Activated B cell treated with CpG ODN at 0.5 μM for 24 hours (primary cell): ENCODE measurements around the gene EPHB2. TPM values are rescaled to one million over a fixed set of nuclear protein-coding genes. Genes with fewer than 3 reads are reported as not detected.

Source experiments
- ATAC-seq: fragments of 200-7000 bp; cut with Tn5 transposase; one replicate; pipeline ENCODE4 v1.10.0; 2021; ENCODE audit warnings: low read depth, mild to moderate bottlenecking, moderate library complexity
- CTCF ChIA-PET: fragments of 350-600 bp; sonication (Branson Sonifier 250); formaldehyde crosslinking; loops from one replicate; lab custom pipeline; 2021; ENCODE audit warnings: antibody characterized with exemption; lab: Charles Lee
- POLR2A ChIA-PET: fragments of 350-600 bp; sonication (Branson Sonifier 250); formaldehyde crosslinking; loops from one replicate; lab custom pipeline; 2021; ENCODE audit warnings: antibody characterized with exemption; lab: Charles Lee
- DNase-seq: peaks from one replicate; pipeline ENCODE4 v3.0.0; 2022
- H3K27ac Mint-ChIP-seq: one replicate; pipeline ENCODE4 v1.8.0; 2020; ENCODE audit warnings: mixed read lengths
- H3K27me3 Mint-ChIP-seq: one replicate; pipeline ENCODE4 v1.8.0; 2021; ENCODE audit warnings: mixed read lengths
- H3K36me3 Mint-ChIP-seq: one replicate; pipeline ENCODE4 v1.8.0; 2021; ENCODE audit warnings: low read depth, mixed read lengths
- H3K4me1 Mint-ChIP-seq: one replicate; pipeline ENCODE4 v1.8.0; 2021; ENCODE audit warnings: mixed read lengths
- H3K4me3 Mint-ChIP-seq: one replicate; pipeline ENCODE4 v1.8.0; 2020; ENCODE audit warnings: mild to moderate bottlenecking, mixed read lengths
- H3K9me3 Mint-ChIP-seq: one replicate; pipeline ENCODE4 v1.8.0; 2020; ENCODE audit warnings: mixed read lengths
- CTCF ChIP-seq: fragments of 200-600 bp; IDR thresholded peaks from one replicate; pipeline ENCODE4 v1.8.0; 2022; ENCODE audit warnings: antibody characterized with exemption, mild to moderate bottlenecking
- intact Hi-C: fragments of 100-400 bp; cut with micrococcal nuclease; formaldehyde crosslinking; loops from one replicate; pipeline ENCODE4 v1.15.1; 2024
- total RNA-seq: library from RNA; stranded (reverse); gene quantifications from 2 replicates; pipeline ENCODE4 v1.2.3, GENCODE V29; 2022

The EPHB2 gene
- total RNA-seq, 1 donor from 2014 or later, result 0.13 TPM

GRCh38 chr1:22900451-22900850 lies 189.8 kb downstream of the EPHB2 start:
- TF ChIP-seq CTCF, result no peak
- ChIA-PET POLR2A (no interaction called here), CTCF (no interaction called here)
- Mint-ChIP-seq H3K4me3 (no peak overlapping the region), H3K36me3 (no peaks in the 10 kb centered on the region), H3K9me3 (no peaks in the 10 kb centered on the region), H3K27me3 (peaks cover 6% of the 10 kb centered on the region), H3K4me1 (no peaks in the 10 kb centered on the region), H3K27ac (no peak overlapping the region)
- ATAC-seq, result no peak
- DNase-seq, result no peak
- intact Hi-C loops, result no loop called here

- TF ChIP-seq CTCF, result no peak
These were observed 192.5 kb downstream of the EPHB2 start for GRCh38 chr1:22903113-22903512.

GRCh38 chr1:22906968-22907367 lies 196.3 kb downstream of the EPHB2 start:
- no peaks in the 10 kb centered on the region for H3K36me3 Mint-ChIP-seq
- H3K4me1 Mint-ChIP-seq, result no peaks in the 10 kb centered on the region
- no peaks in the 10 kb centered on the region for H3K9me3 Mint-ChIP-seq
- intact Hi-C loops, result no loop called here
- peaks cover 1% of the 10 kb centered on the region for H3K27me3 Mint-ChIP-seq
- ChIA-PET POLR2A (no interaction called here), CTCF (no interaction called here)
- TF ChIP-seq CTCF, result no peak
- ATAC-seq, result no peak
- no peak overlapping the region for H3K27ac Mint-ChIP-seq
- H3K4me3 Mint-ChIP-seq, result no peak overlapping the region
- no peak for DNase-seq

More at GRCh38 chr1:22903113-22903512, 192.5 kb downstream of the EPHB2 start:
- ATAC-seq, result no peak
- intact Hi-C loops, result no loop called here
- H3K4me1 Mint-ChIP-seq, result no peaks in the 10 kb centered on the region
- H3K27me3 Mint-ChIP-seq, result peaks cover 3% of the 10 kb centered on the region
- no peak for DNase-seq
- POLR2A ChIA-PET, result no interaction called here
- no peaks in the 10 kb centered on the region for H3K36me3 Mint-ChIP-seq
- no peak overlapping the region for H3K4me3 Mint-ChIP-seq
- no peak overlapping the region for H3K27ac Mint-ChIP-seq
- CTCF ChIA-PET, result no interaction called here
- no peaks in the 10 kb centered on the region for H3K9me3 Mint-ChIP-seq

GRCh38 chr1:22907528-22907927 lies 196.9 kb downstream of the EPHB2 start:
- Mint-ChIP-seq H3K36me3 (no peaks in the 10 kb centered on the region), H3K4me1 (no peaks in the 10 kb centered on the region), H3K27me3 (peaks cover 1% of the 10 kb centered on the region), H3K27ac (no peak overlapping the region), H3K4me3 (no peak overlapping the region), H3K9me3 (no peaks in the 10 kb centered on the region)
- DNase-seq (no peak), ATAC-seq (no peak)
- POLR2A ChIA-PET, result no interaction called here
- intact Hi-C loops, result no loop called here
- TF ChIP-seq CTCF, result no peak
- CTCF ChIA-PET, result no interaction called here

GRCh38 chr1:22908880-22909426 lies 198.3 kb downstream of the EPHB2 start:
- POLR2A ChIA-PET, result no interaction called here
- TF ChIP-seq CTCF, result no peak
- Mint-ChIP-seq H3K4me1 (no peaks in the 10 kb centered on the region), H3K9me3 (no peaks in the 10 kb centered on the region), H3K27me3 (peaks cover 1% of the 10 kb centered on the region), H3K4me3 (no peak overlapping the region), H3K27ac (no peak overlapping the region), H3K36me3 (no peaks in the 10 kb centered on the region)
- CTCF ChIA-PET, result no interaction called here
- no peak for DNase-seq
- intact Hi-C loops, result no loop called here
- no peak for ATAC-seq
